Raji (cell line): ENCODE measurements around the gene LBHD2.

Experiments used
- POLR2A ChIP-seq: IDR thresholded peaks from 2 replicates; pipeline ENCODE4 v1.6.1; 2011; ENCODE audit warnings: low read depth, low read length, control low read depth; ENCODE audit not compliant: insufficient read depth

LBHD2 gene

DNA sequence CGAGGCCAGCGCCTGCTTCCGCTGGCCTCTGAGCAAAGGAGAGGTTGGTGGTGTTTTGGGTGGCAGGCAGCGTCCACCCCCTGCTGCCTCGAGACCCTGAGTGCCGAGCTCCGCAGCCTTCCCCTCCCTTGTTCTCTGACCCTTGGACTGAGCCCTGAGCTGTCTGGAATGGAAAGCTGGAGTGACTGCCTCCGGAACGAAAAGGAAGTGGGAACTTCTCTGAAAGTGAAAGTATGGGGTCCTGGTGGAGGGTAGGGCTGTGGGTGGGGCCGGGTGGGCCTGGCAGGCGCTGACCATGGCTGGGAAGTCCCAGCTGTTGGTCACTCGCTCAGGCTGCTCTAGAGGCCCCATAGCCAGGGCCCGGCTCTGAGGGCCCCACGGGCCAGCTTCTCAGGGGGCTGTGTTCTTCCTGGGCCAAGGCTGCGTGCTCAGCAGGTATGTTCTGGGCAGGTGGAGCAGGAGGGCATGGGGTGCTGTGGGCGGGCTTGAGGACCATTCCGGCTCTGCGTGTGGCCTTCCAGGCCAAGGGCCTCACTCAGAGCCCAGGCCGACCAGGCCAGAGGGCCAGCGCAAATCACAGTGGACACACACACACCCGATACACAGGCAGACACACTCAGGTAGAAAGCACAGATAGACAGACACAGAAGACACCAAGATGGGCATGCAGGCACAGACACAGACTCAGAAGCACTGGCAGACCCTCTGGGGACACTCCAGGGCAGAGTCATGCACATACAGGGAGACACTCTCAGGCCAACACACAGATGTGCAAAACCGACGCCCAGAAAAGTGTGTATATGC, 10.6 kb downstream of the LBHD2 start, which contains the start of gene EXOC3L4:
EXOC3L4 (plus strand) TSS at position 320 of the 804 bp plus-strand sequence. CDS start 5,495 bp downstream, outside the sequence.
- no peak for TF ChIP-seq POLR2A

DNA sequence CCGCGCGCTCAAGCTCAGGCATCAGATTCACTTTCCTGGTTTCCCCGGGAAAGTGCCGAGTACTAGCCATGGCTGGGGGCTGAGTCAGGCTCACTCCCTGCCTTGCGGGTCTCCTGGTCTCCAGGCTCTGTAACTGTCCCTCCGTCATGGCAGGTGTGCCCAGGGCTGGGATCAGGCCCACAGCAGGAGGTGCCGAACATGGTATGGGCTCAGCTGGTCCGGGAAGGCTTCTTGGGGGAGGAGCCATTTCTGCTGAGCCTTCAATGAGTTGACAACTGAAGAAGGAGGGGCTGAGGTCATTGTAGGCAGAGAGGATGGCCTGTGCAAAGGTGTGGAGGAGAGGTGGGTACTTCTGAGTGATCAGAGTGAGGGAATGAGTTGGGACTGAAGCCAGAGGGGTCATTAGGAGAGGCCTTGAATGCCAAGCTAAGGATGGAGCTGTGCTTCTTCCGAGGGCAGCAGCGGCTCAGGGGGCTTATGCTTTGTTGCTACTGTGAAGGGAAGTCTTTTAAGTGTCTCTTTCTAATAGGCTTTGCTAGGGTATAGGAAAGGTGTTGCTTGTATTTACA, 11.3 kb downstream of the LBHD2 start:
- TF ChIP-seq POLR2A = no peak

DNA sequence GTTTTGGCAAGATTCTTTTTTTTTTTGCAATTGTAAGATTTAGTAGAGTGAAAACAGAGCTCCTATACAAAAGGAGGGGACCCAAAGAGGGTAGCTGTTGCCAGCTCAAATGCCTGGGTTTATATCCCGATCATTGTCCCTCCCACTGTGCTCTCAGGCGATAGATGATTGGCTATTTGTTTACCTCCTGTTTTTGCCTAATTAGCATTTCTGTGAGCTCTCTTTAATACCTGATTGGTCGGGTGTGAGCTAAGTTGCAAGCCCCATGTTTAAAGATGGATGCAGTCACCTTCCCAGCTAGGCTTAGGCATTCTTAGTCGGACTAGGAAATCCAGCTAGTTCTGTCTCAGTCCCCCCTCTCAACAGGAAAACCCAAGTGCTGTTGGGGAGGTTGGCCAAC, 12.4 kb downstream of the LBHD2 start:
- TF ChIP-seq POLR2A = no peak

DNA sequence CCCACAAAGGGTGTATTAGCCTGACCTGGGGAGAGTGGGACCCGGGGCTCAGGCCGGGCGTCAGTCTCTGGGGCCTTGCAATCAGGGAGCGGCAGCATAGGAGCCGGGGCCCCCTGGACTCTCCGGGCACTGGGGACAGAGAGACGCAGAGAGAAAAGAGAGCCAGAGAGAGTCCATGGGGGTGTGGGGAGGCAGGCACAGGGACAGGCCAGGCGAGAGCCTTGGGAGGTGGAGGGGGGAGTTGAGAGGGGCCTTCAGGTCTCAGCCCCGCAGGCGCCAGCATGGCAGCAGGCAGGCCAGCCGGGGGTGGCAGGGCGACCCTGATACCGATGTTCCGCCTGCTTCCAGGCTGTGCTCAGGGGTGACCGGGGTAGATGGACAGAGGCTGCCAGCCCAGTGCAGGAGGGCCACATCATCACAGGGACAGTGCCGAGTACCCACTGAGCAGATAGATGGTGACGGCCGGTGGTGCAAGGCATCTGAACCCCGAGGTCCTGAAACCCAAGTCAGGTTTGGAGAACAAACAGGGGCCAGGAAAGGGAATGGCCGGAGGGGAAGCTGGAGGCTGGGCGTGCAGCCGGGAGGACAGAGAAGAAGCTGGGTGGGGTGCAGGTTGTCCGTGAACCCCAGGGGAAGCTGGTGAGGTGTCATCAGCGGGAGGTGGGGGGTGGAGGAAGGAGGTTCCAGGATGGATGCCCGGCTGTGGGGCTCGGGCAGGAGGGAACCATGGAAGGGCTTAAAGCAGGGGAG, 13.4 kb downstream of the LBHD2 start:
- no peak for TF ChIP-seq POLR2A

DNA sequence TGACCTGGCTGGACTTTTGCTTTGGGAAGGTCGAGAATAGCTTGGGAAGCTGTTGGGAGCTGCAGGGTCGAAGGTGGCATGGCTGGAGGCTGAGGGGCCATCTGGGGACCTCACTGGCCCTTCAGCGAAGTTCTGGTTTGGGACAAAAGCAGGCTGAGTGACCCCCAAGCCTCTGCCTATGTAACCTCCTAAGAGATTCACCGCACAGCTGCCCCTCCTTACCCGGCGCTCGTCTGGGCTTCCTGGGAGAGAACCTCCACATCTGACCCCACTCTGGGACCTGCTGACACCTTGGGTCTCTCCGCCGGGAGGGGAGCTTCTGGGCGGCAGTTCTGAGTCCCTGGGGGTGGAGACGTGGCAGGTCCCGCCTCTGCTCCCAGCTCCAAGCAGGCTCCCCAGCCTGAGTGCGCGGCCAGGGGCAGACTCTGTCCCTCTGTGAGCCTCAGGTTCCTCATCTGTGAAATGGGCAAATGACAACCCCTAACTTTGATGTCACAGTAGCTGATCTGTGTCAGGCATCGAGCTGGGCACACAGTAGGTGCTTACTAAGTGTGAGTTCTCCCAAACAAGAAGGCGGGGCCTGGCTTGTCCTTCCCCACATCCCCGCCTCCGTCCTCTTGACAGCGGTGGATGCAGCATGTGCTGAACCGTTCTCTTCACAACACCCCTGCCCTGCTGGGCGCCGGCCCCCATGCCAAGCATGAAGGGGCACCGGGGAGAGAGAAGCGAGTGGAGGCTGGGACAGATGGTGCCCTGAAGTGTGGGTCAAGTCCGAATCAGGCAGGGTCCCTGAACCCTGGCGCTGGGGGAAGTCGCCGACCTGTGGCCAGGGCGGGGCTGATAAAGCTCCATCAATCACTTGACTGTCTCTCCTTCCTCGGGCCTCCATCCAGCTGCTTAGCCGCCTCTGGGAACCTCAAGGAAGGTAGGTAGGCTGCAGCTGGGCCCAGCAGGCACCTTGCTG, 14.3 kb downstream of the LBHD2 start:
- no peak for TF ChIP-seq POLR2A

DNA sequence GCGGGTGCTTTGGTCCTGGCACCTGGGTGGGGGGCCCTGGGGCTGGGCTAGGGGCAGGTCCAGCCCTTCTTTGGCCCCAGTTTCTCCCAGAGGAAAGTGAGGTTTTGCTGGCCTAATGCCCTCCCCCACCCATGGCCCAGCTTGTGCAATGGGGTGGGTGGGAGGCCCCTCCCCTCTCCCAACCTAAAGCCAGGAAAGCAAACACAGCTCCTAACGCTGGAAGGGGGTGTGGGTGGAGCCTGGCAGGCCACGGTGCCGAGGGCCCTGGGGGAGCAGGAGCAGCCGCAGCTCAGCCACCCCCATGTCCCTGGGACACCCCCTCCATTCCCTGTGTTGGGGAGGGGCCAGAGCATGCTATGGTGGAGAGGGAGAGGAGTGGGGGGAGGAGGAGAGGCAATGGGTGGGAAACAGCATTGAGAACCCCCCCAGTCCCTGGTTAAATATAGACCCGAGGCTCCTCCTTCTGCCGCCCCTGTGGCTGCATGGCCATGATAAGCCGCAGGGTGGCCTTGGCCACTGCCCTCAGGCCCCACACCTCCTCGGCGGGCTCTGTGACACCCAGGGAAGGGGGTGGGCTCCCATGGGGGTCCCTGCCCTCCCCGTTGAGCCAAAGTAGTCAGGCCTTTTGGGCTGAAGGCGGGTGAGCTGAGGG, 15.2 kb downstream of the LBHD2 start:
- TF ChIP-seq POLR2A = no peak

DNA sequence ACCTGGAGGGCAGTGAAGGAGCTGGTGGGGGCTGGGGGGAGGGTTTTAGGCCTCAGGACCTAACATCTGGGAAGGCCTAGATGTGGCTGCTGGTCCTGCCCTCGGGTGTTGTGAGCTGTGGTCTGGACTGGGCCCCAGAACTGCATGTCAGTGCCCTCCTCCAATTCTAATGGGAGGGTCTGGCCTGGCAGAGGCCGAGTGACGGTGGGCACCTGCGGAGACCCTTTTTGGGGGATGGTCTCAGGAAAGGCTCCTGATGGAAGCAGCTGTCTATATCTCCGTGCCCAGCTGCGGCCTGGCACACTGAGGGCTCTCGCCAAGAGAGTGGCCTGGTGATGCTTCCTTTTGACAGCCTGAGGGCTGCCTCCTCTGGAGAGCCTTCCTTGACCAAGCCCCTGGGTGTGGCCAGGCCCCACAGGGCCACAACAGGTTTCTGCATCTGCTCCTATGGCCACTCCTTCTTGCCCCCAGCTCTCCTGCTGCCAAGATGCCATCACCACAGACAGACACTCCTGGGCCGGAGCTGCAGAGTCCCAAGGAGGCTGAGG, 15.8 kb downstream of the LBHD2 start:
- no peak for TF ChIP-seq POLR2A

DNA sequence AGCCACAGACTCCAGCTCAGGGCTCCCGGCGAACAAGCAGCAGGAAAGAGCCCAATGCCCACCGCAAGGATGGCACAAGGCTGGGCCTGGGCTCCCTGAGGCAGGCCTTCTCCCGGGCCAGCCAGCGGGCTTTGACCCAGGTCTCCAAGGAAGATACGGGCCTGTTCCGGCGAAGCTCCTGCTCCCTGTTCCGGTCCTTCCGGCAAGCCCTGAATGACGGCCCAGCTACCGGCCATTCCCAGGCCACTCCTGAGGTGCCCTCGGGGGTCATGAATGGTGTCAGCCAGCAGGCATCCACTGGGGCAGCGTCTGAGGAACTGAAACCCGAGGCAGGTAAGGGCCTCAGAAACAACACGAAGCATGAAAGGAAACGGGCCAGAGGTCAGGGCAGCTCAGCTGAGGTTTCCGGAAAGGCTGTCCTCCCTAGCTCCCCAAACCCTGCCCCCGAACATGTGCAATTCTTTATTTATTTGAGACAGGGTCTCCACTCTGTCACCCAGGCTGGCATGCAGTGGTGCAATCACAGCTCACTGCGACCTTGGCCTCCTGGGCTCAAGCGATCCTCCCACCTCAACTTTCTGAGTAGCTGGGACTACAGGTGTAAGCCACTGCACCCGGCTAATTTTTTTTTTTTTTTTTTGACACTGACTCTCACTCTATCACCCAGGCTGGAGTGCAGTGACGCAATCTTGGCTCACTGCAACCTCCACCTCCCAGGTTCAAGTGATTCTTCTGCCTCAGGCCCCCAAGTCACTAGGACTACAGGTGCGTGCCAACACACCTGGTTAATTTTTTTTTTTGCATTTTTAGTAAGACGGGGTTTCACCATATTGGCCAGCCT, 16.5 kb downstream of the LBHD2 start:
- TF ChIP-seq POLR2A = no peak

DNA sequence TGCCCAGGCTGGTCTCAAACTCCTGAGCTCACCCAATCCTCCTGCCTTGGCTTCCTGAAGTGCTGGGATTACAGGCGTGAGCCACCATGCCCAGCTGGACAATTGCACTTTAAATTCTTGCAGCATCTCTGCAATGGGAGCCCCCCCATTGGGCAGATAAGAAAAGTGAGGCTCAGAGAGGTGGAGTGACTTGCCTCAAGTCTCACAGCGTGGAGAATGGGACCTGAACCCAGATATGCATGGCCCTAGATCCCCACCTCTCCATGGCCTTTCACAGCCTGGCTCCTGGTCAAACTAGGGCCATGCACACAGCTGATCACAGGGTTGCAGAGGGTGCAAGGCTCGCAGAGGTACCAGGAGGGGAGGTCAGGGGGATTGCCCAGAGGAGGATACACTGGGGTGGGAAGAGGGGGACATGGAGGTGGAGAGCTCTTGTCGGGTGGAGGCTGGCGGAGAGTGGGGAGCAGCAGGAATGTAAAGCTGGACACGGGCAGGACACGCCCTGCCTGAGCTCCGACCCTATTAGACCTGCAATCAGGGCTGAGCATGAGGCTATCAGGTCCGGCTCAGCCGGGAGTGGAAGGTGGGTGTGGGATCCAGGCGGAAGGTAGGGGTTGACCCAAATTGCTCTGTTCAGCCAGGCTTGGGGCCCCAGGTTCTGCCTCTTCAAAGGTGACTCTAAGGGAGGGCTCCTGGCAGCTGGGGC, 17.4 kb downstream of the LBHD2 start:
- no peak for TF ChIP-seq POLR2A

DNA sequence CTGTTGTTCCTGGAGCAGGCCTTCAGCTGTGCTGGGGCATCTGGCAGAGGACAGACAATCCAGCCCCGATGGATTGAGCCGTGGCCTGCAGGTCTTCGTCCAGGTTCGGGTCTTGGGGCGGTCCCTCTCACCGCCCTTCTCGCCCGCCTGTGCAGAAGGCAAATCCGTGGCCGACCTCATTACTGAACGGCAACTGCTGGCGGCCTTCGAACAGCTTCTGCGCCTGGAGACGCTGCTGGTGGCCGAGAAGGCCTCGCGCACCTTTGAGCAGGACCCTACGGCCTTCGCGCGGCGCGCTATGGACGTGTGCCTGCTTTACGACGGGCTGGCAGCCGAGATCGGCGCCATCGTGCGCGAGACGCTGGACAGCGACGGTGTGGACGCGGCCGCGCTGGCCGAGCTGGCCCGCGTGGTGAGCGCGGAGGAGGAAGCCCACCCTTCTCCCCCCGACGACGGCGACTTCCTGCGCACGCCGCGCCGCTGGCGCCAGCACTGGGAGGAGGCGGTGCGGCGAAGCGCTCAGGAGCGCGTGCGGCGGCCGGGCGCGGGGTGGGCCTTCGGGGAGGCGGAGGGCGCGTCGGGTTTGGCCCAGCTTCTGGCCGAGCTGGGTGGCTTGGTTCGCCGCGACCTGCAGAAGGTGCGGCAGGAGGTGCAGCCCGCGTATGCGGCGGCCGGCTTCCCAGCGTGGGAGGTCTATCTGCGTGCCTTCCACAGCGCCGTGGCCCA, 18.1 kb downstream of the LBHD2 start:
- no peak for TF ChIP-seq POLR2A

DNA sequence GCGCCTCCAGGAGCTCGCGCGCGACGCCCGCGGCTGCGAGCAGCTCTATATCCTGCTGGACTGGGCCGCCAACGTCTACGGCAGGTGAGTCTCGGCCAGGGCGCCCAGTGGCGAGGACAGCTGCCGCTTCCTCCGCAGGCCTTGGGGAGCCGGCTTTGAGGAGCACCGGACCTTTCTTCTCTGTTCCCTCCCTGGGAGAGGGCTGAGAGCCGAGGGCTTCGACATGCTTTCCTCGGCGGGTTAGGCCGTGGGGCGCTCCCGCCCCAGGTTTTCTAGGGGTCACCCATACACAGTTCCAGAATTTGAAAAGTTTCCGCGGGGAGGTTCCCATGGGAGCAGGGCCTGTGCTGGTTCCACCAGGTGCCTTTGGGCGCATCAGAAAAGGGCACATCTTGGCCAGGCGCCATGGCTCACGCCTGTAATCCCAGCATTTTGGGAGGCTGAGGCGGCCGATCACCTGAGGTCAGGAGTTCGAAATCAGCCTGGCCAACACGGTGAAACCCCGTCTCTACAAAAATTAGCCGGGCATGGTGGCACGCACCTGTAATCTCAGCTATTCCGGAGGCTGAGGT, 18.8 kb downstream of the LBHD2 start:
- TF ChIP-seq POLR2A = no peak
